A549 treated with RU486 at 1 μM for 4 hours (cell line): ENCODE results near the gene ITK. TPM values are rescaled to one million over a fixed set of nuclear protein-coding genes. Genes with fewer than 3 reads are reported as not detected.

Source experiments
- total RNA-seq: library from RNA; stranded (reverse); fragments of 200-300 nt; extraction: Qiagen RNA extraction; gene quantifications from 5 replicates; pipeline ENCODE4 v1.2.3, GENCODE V29; 2022; ENCODE audit warnings: low read depth

ITK gene
- 0.03 to 0.15 TPM (median 0.13 TPM) in 3 of 5 replicates, not detected in the others for total RNA-seq

DNA sequence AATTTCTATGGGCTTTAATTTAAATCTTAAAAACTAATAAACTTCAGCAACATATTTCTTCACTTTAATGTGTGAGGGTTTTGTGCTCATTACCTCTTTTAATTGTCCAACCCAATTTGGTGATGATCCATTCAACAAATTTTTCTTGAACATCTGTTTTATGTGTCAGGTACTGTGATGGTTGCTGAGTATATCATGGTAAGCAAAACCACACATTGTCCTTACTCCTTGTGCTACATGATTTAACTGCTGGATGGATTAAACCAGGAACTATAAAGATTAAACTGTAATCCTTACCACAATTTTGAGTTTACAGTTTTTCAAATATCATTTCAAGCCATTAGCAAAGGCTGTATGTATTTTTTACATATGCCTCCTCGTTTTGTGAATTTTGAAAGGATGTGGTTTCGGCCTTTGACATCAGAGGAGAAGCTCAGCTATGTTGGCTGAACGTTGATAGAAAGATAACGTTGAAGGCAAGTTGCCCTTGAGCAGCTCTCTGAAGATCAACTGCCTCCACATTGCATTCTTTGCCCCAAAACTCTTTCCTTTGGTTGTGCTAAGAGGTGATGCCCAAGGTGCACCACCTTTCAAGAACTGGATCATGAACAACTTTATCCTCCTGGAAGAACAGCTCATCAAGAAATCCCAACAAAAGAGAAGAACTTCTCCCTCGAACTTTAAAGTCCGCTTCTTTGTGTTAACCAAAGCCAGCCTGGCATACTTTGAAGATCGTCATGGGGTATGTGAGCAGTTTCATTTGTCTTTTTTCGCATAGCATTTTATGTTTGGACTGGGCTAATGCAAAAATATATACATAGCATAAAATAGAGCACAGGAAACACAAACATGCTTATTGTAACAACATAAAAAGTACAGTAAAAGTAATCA is at the start of gene ITK:
Gene ITK (plus strand): TSS at position 467 of the 891 bp plus-strand sequence. CDS start 138 bp downstream, at position 605.

DNA sequence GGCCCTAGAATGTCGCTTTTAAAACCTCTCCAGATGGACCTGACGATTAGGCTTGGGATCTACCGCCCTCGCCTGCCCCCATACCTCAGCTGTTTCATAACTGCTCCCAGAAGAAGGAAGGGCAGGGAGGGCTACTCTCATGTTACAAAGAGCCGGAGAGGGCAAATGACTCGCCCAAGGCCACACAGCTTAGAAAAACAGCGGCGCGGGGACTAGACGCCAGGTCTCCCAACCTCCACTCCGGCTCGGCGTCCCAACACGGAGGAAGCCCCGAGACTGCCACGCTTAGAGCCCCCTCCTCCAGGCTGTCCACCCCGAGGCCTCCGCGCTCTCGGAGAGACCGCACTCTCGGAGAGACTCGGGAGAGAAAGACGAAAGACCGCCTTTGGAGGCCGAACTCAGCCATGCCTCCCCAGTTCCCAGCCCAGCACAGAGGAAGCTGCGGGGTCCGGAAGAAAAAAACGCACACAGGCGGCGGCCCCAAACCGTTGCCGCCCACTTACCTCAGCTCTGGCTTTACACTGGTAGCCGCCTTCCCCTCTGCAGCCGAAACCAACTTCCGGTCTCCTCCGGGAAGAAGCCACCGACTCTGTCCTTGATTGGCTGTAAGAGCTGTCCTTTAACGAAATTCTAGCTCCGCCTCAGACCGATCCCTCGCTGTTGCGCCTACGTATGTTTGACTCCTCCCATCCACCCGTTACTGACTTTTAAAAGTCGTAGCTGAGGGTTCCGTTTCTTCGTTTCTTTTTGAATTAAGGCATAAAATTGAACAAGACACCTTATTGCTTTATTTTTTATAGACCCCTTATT is 38.1 kb upstream of the ITK start, which contains the start of gene MED7:
Gene MED7 (minus strand): TSS at position 549 of the 810 bp plus-strand sequence. CDS start 3,434 bp downstream, outside the sequence.

DNA sequence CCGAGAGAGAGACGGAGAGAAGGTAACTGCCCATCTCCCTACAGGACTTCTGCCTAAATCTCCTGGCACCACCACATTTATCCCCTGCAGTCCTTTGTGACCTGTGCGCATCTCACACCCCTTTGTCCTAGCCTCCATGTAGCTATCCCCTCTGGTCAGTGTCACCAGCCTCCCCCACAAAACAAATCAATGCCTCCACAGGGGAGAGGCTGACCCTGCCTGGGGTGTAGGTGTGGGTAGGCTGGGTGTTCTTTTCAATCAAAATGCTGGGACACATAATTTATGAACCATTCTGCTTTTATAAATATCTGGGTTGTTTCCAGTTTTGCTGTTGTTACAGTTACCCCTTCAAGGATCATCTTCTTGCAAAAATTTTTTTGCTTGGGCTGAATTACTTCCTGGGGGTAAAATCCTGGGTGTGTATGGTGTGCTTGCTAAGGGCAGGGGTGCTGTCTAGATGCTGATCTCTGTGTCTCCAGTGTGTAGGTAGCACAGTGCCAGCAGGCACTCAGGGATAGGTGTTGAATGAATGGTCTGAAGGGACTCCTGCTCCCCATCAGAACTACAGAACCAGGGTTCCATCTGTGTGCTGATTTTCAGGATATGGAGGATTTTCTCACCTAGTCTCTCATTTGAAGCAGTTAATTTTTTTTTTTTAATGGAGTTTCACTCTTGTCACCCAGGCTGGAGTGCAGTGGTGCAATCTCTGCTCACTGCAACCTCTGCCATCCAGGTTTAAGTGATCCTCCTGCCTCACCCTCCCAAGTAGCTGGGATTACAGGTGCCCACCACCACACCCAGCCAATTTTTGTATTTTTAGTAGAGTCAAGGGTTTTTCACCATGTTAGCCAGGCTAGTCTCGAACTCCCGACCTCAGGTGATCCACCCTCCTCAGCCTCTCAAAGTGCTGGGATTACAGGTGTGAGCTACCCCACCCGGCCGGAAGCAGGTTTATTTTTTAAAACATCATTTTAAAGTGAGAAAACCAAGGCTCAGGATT is 14.1 kb upstream of the ITK start, which contains the start of gene GARIN3:
Gene GARIN3 (minus strand): TSS at position 51 of the 1,000 bp plus-strand sequence. CDS start 96 bp downstream, outside the sequence.

DNA sequence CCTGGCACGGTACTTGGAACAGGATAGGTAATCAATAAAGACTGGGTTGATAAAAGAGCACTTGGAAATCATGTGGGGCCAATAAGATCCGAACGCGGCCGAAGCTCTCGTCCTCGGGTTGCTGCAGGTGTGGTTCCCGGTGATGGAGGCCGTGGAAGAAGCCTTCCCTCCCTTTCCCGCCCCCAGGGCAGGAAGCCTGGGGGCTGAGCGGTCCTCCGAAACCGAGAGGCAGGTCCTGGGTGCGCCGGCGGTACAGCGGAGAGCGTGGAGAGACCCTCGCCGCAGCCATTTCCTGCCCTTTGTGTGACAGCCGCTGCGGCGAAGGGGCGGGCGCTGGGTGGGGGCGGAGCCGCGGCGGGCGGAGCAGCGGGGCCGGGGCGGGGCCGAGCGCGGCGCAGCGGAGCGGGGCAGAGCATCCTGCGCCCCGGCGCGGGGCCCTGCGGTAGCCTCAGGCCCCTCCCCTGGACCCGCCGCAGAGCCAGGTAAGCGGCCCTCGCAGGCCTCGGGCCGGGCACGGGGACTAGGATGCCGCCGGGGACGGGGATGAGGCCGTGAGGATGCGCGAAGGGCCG is 85.2 kb downstream of the ITK start, which contains the start of gene CYFIP2:
Gene CYFIP2 (plus strand): TSS at position 410 of the 572 bp plus-strand sequence. CDS start 19,239 bp downstream, outside the sequence.

Other genes with a start within 250 kb of the ITK start
- 0.76 to 1.8 TPM (median 1.3 TPM) in 5 replicates for gene TIMD4, start 217.6 kb upstream of the ITK start, total RNA-seq
- 26.0 to 44.9 TPM (median 35.2 TPM) in 5 replicates for gene HAVCR1, start 121.7 kb upstream of the ITK start, total RNA-seq
- gene HAVCR2, start 71.8 kb upstream of the ITK start, total RNA-seq, result 0.36 to 0.87 TPM (median 0.58 TPM) in 5 replicates
- gene MED7, start 38.0 kb upstream of the ITK start, total RNA-seq, result 13.0 to 20.5 TPM (median 17.0 TPM) in 5 replicates
- not detected in 5 replicates for gene GARIN3, start 14.6 kb upstream of the ITK start, total RNA-seq
- 15.6 to 26.5 TPM (median 21.8 TPM) in 5 replicates for gene CYFIP2, start 85.3 kb downstream of the ITK start, total RNA-seq